HepG2 (cell line): ENCODE measurements around the gene CIAO2B. TPM values are rescaled to one million over a fixed set of nuclear protein-coding genes. Genes with fewer than 3 reads are reported as not detected.

Experiments used
- KDM4B ChIP-seq: sonication (generic); formaldehyde crosslinking; IDR thresholded peaks from 2 replicates; pipeline ENCODE4 v1.4.0; 2020; ENCODE audit warnings: missing genetic modification reagents
- MATR3 ChIP-seq: sonication (generic); formaldehyde crosslinking; IDR thresholded peaks from 2 replicates; pipeline ENCODE4 v1.4.0; 2020; ENCODE audit warnings: missing genetic modification reagents
- NFYC ChIP-seq: IDR thresholded peaks from 2 replicates; pipeline ENCODE4 v1.6.1; 2016; ENCODE audit warnings: missing genetic modification reagents, missing compliant biosample characterization
- RARA ChIP-seq: IDR thresholded peaks from 2 replicates; pipeline ENCODE4 v1.6.1; 2016; ENCODE audit warnings: missing genetic modification reagents, missing compliant biosample characterization
- TAF1 ChIP-seq: sonication (generic); formaldehyde crosslinking; IDR thresholded peaks from 2 replicates; pipeline ENCODE4 v1.4.0; 2020; ENCODE audit warnings: missing genetic modification reagents
- ZBTB1 ChIP-seq: sonication (generic); formaldehyde crosslinking; IDR thresholded peaks from 2 replicates; pipeline ENCODE4 v1.4.0; 2020; ENCODE audit warnings: missing genetic modification reagents, borderline replicate concordance
- ZNF44 ChIP-seq: sonication (generic); formaldehyde crosslinking; IDR thresholded peaks from 2 replicates; pipeline ENCODE4 v1.5.1; 2020; ENCODE audit warnings: mild to moderate bottlenecking, missing genetic modification reagents
- ZNF460 ChIP-seq: sonication (generic); formaldehyde crosslinking; IDR thresholded peaks from 2 replicates; pipeline ENCODE4 v1.5.1; 2020; ENCODE audit warnings: missing genetic modification reagents, mild to moderate bottlenecking, borderline replicate concordance
- ZNF468 ChIP-seq: sonication (generic); formaldehyde crosslinking; IDR thresholded peaks from 2 replicates; pipeline ENCODE4 v1.8.0; 2022; ENCODE audit warnings: mild to moderate bottlenecking, moderate library complexity, missing genetic modification reagents
- ZSCAN22 ChIP-seq: sonication (generic); formaldehyde crosslinking; IDR thresholded peaks from 2 replicates; pipeline ENCODE4 v1.4.0; 2020; ENCODE audit warnings: mild to moderate bottlenecking, missing genetic modification reagents
- polyA plus RNA-seq, 8 experiments: library from polyadenylated mRNA; depleted of rRNA in 3 of 8; stranded (reverse) in 7 of 8; unstranded in 1 of 8; fragments of >200 nt; fragmentation: Illumina TruSeq in 4 of 8; extraction: Trizol in 4 of 8; gene quantifications; 2 replicates each; pipeline versions ENCODE4 v1.2.1 to v1.2.3, GENCODE V29; 2011 to 2016; ENCODE audit warnings: low read depth in 4 of 8, missing spikeins in 1 of 8, mixed read lengths in 1 of 8; ENCODE audit not compliant: insufficient read depth in 1 of 8
- total RNA-seq, 5 experiments: library from RNA; depleted of rRNA; stranded (reverse); fragments of >200 nt; fragmentation: Illumina TruSeq; extraction: Trizol; gene quantifications; 2 replicates each; pipeline ENCODE4 v1.2.3, GENCODE V29; 2016; ENCODE audit warnings: low read depth in 1 of 5
- TF ChIP-seq, protein P1 (sequence below): sonication (generic); formaldehyde crosslinking; IDR thresholded peaks from 2 replicates; pipeline ENCODE4 v1.4.0; 2020; ENCODE audit warnings: mild to moderate bottlenecking, missing genetic modification reagents
- TF ChIP-seq, protein P2 (sequence below): sonication (generic); formaldehyde crosslinking; IDR thresholded peaks from 2 replicates; pipeline ENCODE4 v1.5.0; 2020; ENCODE audit warnings: missing genetic modification reagents
- TF ChIP-seq, protein P3 (sequence below): sonication (generic); formaldehyde crosslinking; IDR thresholded peaks from 2 replicates; pipeline ENCODE4 v1.8.0; 2022; ENCODE audit warnings: low read depth, missing genetic modification reagents
- TF ChIP-seq, protein P4 (sequence below): sonication (generic); formaldehyde crosslinking; IDR thresholded peaks from 2 replicates; pipeline ENCODE4 v1.5.0; 2020; ENCODE audit warnings: mild to moderate bottlenecking, missing genetic modification reagents
- TF ChIP-seq, protein P5 (sequence below): sonication (generic); formaldehyde crosslinking; IDR thresholded peaks from 2 replicates; pipeline ENCODE4 v1.8.0; 2022; ENCODE audit warnings: missing genetic modification reagents, mild to moderate bottlenecking, moderate library complexity, borderline replicate concordance
- TF ChIP-seq, protein P6 (sequence below): sonication (generic); formaldehyde crosslinking; IDR thresholded peaks from 2 replicates; pipeline ENCODE4 v1.4.0; 2020; ENCODE audit warnings: mild to moderate bottlenecking, missing genetic modification reagents
- TF ChIP-seq, protein P7 (sequence below): sonication (generic); formaldehyde crosslinking; IDR thresholded peaks from 2 replicates; pipeline ENCODE4 v1.5.1; 2020; ENCODE audit warnings: mild to moderate bottlenecking, missing genetic modification reagents, moderate library complexity

CIAO2B gene
- total and polyA plus RNA-seq, 2 of the 13 experiments (the other 11 are each of a cell fraction or from before 2014, with no cell fraction given) = 157 to 293 TPM

DNA sequence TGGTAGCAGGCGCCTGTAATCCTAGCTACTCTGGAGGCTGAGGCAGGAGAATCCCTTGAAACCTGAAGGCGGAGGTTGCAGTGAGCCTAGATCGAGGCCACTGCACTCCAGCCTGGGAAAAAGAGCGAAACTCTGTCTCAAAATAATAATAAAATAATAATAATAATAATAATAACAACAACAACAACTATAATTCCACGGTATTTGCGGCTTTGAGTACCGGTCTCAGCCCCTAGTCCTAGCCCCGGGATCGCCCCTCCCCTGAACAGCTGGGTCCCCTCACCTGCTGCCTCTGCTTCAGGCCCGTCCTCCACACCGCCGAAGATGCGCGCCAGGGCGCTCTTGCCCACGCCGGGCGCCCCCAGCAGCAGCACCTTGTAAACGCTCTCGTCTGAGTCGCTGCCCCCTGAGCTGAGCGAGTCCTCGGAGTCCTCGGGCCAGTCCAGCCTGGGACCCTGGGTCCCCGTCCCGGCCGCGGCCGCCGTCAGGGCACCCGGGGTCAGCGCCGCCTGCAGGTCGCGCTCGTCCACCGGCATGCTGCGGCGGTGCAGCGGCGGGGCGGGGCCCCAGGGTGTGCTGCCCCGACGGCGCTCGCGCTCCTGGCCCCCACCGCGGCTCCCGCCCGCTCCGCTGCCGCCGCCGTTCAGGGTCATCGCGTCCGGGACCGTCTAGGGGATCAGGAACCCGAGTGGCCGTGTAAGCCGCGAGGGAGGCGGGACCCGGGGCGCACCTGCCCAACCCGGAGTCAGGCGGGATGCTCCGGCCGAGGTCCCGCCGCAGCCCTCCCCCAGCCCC, 9.5 kb downstream of the CIAO2B start (continued):
- TF ChIP-seq, protein P1, sequence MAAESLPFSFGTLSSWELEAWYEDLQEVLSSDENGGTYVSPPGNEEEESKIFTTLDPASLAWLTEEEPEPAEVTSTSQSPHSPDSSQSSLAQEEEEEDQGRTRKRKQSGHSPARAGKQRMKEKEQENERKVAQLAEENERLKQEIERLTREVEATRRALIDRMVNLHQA (CRISPR knock-in tag) = no peak
- TF ChIP-seq, protein P2, sequence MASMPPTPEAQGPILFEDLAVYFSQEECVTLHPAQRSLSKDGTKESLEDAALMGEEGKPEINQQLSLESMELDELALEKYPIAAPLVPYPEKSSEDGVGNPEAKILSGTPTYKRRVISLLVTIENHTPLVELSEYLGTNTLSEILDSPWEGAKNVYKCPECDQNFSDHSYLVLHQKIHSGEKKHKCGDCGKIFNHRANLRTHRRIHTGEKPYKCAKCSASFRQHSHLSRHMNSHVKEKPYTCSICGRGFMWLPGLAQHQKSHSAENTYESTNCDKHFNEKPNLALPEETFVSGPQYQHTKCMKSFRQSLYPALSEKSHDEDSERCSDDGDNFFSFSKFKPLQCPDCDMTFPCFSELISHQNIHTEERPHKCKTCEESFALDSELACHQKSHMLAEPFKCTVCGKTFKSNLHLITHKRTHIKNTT (CRISPR knock-in tag) = no peak
- TF ChIP-seq NFYC (CRISPR knock-in tag) (no peak), ZNF468 (CRISPR knock-in tag) (no peak), TAF1 (CRISPR knock-in tag) (no peak), MATR3 (CRISPR knock-in tag) (no peak), KDM4B (CRISPR knock-in tag) (no peak), ZBTB1 (CRISPR knock-in tag) (no peak), ZSCAN22 (CRISPR knock-in tag) (no peak), RARA (no peak), ZNF460 (CRISPR knock-in tag) (no peak), ZNF44 (CRISPR knock-in tag) (no peak)
- TF ChIP-seq, protein P3, sequence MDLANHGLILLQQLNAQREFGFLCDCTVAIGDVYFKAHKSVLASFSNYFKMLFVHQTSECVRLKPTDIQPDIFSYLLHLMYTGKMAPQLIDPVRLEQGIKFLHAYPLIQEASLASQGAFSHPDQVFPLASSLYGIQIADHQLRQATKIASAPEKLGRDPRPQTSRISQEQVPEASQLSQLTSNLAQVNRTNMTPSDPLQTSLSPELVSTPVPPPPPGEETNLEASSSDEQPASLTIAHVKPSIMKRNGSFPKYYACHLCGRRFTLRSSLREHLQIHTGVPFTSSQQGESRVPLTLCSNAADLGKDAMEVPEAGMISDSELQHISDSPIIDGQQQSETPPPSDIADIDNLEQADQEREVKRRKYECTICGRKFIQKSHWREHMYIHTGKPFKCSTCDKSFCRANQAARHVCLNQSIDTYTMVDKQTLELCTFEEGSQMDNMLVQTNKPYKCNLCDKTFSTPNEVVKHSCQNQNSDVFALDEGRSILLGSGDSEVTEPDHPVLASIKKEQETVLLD (CRISPR knock-in tag) = no peak; the same call in 1 of the 2 replicates
- TF ChIP-seq, protein P4, sequence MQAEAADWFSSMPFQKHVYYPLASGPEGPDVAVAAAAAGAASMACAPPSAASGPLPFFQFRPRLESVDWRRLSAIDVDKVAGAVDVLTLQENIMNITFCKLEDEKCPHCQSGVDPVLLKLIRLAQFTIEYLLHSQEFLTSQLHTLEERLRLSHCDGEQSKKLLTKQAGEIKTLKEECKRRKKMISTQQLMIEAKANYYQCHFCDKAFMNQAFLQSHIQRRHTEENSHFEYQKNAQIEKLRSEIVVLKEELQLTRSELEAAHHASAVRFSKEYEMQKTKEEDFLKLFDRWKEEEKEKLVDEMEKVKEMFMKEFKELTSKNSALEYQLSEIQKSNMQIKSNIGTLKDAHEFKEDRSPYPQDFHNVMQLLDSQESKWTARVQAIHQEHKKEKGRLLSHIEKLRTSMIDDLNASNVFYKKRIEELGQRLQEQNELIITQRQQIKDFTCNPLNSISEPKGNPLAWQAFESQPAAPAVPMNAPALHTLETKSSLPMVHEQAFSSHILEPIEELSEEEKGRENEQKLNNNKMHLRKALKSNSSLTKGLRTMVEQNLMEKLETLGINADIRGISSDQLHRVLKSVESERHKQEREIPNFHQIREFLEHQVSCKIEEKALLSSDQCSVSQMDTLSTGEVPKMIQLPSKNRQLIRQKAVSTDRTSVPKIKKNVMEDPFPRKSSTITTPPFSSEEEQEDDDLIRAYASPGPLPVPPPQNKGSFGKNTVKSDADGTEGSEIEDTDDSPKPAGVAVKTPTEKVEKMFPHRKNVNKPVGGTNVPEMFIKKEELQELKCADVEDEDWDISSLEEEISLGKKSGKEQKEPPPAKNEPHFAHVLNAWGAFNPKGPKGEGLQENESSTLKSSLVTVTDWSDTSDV (CRISPR knock-in tag) = no peak
- TF ChIP-seq, protein P5, sequence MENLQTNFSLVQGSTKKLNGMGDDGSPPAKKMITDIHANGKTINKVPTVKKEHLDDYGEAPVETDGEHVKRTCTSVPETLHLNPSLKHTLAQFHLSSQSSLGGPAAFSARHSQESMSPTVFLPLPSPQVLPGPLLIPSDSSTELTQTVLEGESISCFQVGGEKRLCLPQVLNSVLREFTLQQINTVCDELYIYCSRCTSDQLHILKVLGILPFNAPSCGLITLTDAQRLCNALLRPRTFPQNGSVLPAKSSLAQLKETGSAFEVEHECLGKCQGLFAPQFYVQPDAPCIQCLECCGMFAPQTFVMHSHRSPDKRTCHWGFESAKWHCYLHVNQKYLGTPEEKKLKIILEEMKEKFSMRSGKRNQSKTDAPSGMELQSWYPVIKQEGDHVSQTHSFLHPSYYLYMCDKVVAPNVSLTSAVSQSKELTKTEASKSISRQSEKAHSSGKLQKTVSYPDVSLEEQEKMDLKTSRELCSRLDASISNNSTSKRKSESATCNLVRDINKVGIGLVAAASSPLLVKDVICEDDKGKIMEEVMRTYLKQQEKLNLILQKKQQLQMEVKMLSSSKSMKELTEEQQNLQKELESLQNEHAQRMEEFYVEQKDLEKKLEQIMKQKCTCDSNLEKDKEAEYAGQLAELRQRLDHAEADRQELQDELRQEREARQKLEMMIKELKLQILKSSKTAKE (CRISPR knock-in tag) = no peak
- TF ChIP-seq, protein P6, sequence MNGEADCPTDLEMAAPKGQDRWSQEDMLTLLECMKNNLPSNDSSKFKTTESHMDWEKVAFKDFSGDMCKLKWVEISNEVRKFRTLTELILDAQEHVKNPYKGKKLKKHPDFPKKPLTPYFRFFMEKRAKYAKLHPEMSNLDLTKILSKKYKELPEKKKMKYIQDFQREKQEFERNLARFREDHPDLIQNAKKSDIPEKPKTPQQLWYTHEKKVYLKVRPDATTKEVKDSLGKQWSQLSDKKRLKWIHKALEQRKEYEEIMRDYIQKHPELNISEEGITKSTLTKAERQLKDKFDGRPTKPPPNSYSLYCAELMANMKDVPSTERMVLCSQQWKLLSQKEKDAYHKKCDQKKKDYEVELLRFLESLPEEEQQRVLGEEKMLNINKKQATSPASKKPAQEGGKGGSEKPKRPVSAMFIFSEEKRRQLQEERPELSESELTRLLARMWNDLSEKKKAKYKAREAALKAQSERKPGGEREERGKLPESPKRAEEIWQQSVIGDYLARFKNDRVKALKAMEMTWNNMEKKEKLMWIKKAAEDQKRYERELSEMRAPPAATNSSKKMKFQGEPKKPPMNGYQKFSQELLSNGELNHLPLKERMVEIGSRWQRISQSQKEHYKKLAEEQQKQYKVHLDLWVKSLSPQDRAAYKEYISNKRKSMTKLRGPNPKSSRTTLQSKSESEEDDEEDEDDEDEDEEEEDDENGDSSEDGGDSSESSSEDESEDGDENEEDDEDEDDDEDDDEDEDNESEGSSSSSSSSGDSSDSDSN = peak; percentile 44; the same call in 1 of the 2 replicates
- TF ChIP-seq, protein P7, sequence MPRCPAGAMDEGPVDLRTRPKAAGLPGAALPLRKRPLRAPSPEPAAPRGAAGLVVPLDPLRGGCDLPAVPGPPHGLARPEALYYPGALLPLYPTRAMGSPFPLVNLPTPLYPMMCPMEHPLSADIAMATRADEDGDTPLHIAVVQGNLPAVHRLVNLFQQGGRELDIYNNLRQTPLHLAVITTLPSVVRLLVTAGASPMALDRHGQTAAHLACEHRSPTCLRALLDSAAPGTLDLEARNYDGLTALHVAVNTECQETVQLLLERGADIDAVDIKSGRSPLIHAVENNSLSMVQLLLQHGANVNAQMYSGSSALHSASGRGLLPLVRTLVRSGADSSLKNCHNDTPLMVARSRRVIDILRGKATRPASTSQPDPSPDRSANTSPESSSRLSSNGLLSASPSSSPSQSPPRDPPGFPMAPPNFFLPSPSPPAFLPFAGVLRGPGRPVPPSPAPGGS = no peak
